ENCODE data around the gene CALR3. TPM values are rescaled to one million over a fixed set of nuclear protein-coding genes. Genes with fewer than 3 reads are reported as not detected.

CALR3 gene
- polyA plus RNA-seq, 1 donor from 2014 or later: not detected

- H3K27me3 ChIP-seq (ENCODE audit: insufficient read depth, low read depth, low read length): no peaks in the 10 kb centered on the region
- H3K9me2 ChIP-seq (ENCODE audit: insufficient read depth, low read length): no peaks in the 10 kb centered on the region
- H3K9ac ChIP-seq (ENCODE audit: low read length): no peak overlapping the region
- TF ChIP-seq TAF1 (IDR thresholded peaks at IDR 0.05; ENCODE audit: low read depth) (no peak), RAD21 (conservative IDR thresholded peaks at IDR 0.05) (no peak), MXI1 (conservative IDR thresholded peaks at IDR 0.05; ENCODE audit: poor library complexity, severe bottlenecking) (no peak), SMC3 (conservative IDR thresholded peaks at IDR 0.05; ENCODE audit: poor library complexity) (no peak)
- H3K36me3 ChIP-seq (ENCODE audit: insufficient read depth, low read length): no peaks in the 10 kb centered on the region
- no peak overlapping the region for H3K4me3 ChIP-seq (ENCODE audit: low read length)
- H3K27ac ChIP-seq (ENCODE audit: low read length): no peak overlapping the region
- peaks cover 2% of the 10 kb centered on the region for H4K20me1 ChIP-seq (ENCODE audit: insufficient read depth)
- H3K4me2 ChIP-seq (ENCODE audit: low read length): no peak overlapping the region
- no peaks in the 10 kb centered on the region for H3K9me3 ChIP-seq (ENCODE audit: low read length)
- H2AFZ ChIP-seq (ENCODE audit: low read depth, low read length): no peak overlapping the region
- H3K79me2 ChIP-seq (replicated peaks; ENCODE audit: insufficient read depth, low read length): peaks cover 22% of the 10 kb centered on the region
- H3F3A ChIP-seq (ENCODE audit: insufficient read depth, low read length, poor library complexity, severe bottlenecking): no peaks in the 10 kb centered on the region
Observed at GRCh38 chr19:16536130-16536529, 40.2 kb upstream of the CALR3 start.

- H3K4me3 ChIP-seq (ENCODE audit: low read length): no peak overlapping the region
- H4K20me1 ChIP-seq (ENCODE audit: insufficient read depth): peaks cover 2% of the 10 kb centered on the region
- no peak overlapping the region for H2AFZ ChIP-seq (ENCODE audit: low read depth, low read length)
- H3K9me3 ChIP-seq (ENCODE audit: low read length): no peaks in the 10 kb centered on the region
- peaks cover 14% of the 10 kb centered on the region for H3K79me2 ChIP-seq (replicated peaks; ENCODE audit: insufficient read depth, low read length)
- no peak overlapping the region for H3K9ac ChIP-seq (ENCODE audit: low read length)
- no peak for TF ChIP-seq TAF1 (IDR thresholded peaks at IDR 0.05; ENCODE audit: low read depth)
- H3K27me3 ChIP-seq (ENCODE audit: insufficient read depth, low read depth, low read length): no peaks in the 10 kb centered on the region
- H3K27ac ChIP-seq (ENCODE audit: low read length): no peak overlapping the region
- no peaks in the 10 kb centered on the region for H3K36me3 ChIP-seq (ENCODE audit: insufficient read depth, low read length)
- no peaks in the 10 kb centered on the region for H3K9me2 ChIP-seq (ENCODE audit: insufficient read depth, low read length)
- H3K4me2 ChIP-seq (ENCODE audit: low read length): no peak overlapping the region
- H3F3A ChIP-seq (ENCODE audit: insufficient read depth, low read length, poor library complexity, severe bottlenecking): no peaks in the 10 kb centered on the region
Observed at GRCh38 chr19:16535381-16535780, 39.4 kb upstream of the CALR3 start.

GRCh38 chr19:16532440-16533234, 36.7 kb upstream of the CALR3 start:
- TF ChIP-seq MXI1 (conservative IDR thresholded peaks at IDR 0.05; ENCODE audit: poor library complexity, severe bottlenecking): no peak
- no peak for TF ChIP-seq SMC3 (conservative IDR thresholded peaks at IDR 0.05; ENCODE audit: poor library complexity)
- TF ChIP-seq EZH2 (IDR thresholded peaks at IDR 0.05; ENCODE audit: borderline replicate concordance, insufficient read depth, low read length, poor library complexity, severe bottlenecking): no peak
- TF ChIP-seq TAF1 (IDR thresholded peaks at IDR 0.05; ENCODE audit: low read depth): no peak
- no peak for TF ChIP-seq RAD21 (conservative IDR thresholded peaks at IDR 0.05)
- TF ChIP-seq EP300 (conservative IDR thresholded peaks at IDR 0.05; ENCODE audit: poor library complexity, severe bottlenecking): no peak
- TF ChIP-seq POLR2AphosphoS5 (IDR thresholded peaks at IDR 0.05): no peak
- TF ChIP-seq REST (IDR thresholded peaks at IDR 0.05; ENCODE audit: borderline replicate concordance): no peak
- TF ChIP-seq CTCF (IDR thresholded peaks at IDR 0.05; ENCODE audit: poor library complexity, severe bottlenecking): no peak
- H3K4me3 ChIP-seq (ENCODE audit: low read length): no peak overlapping the region
- peaks cover 3% of the 10 kb centered on the region for H3K79me2 ChIP-seq (replicated peaks; ENCODE audit: insufficient read depth, low read length)
- no peak overlapping the region for H3K9ac ChIP-seq (ENCODE audit: low read length)
- no peaks in the 10 kb centered on the region for H3K36me3 ChIP-seq (ENCODE audit: insufficient read depth, low read length)
- H3K27me3 ChIP-seq (ENCODE audit: insufficient read depth, low read depth, low read length): no peaks in the 10 kb centered on the region
- H4K20me1 ChIP-seq (ENCODE audit: insufficient read depth): peaks cover 2% of the 10 kb centered on the region
- no peaks in the 10 kb centered on the region for H3F3A ChIP-seq (ENCODE audit: insufficient read depth, low read length, poor library complexity, severe bottlenecking)
- no peaks in the 10 kb centered on the region for H3K9me3 ChIP-seq (ENCODE audit: low read length)
- H2AFZ ChIP-seq (ENCODE audit: low read depth, low read length): no peak overlapping the region
- H3K4me2 ChIP-seq (ENCODE audit: low read length): no peak overlapping the region
- no peak overlapping the region for H3K27ac ChIP-seq (ENCODE audit: low read length)
- H3K9me2 ChIP-seq (ENCODE audit: insufficient read depth, low read length): no peaks in the 10 kb centered on the region

Measured in neural cell (in vitro differentiated cells).